ENCODE results near the gene CIDEB. TPM values are rescaled to one million over a fixed set of nuclear protein-coding genes. Genes with fewer than 3 reads are reported as not detected.

The CIDEB gene
- total and polyA plus RNA-seq, 2 of the 13 experiments (the other 11 are each of a cell fraction or from before 2014, with no cell fraction given): 35.8 to 110 TPM

- TF ChIP-seq ZNF770 (CRISPR knock-in tag; IDR thresholded peaks at IDR 0.05) (no peak), ZNF556 (CRISPR knock-in tag; IDR thresholded peaks at IDR 0.05; ENCODE audit: borderline replicate concordance) (no peak), ZNF138 (CRISPR knock-in tag; IDR thresholded peaks at IDR 0.05; ENCODE audit: low read depth) (no peak), ZGPAT (CRISPR knock-in tag; IDR thresholded peaks at IDR 0.05) (no peak), ZNF850 (CRISPR knock-in tag; conservative IDR thresholded peaks at IDR 0.05) (no peak), KDM6A (CRISPR knock-in tag; IDR thresholded peaks at IDR 0.05; ENCODE audit: low read depth) (no peak), PLSCR1 (CRISPR knock-in tag; IDR thresholded peaks at IDR 0.05; ENCODE audit: borderline replicate concordance) (no peak), MAFG (CRISPR knock-in tag; IDR thresholded peaks at IDR 0.05) (no peak), MAFK (conservative IDR thresholded peaks at IDR 0.05 in 1 of 2, IDR thresholded peaks at IDR 0.05 in 1 of 2; ENCODE audit: low read length in 2 of 2) (peak; percentile 34 to 35; a peak in 2 of 4 replicates), ZNF335 (CRISPR knock-in tag; IDR thresholded peaks at IDR 0.05) (no peak), TBL1XR1 (IDR thresholded peaks at IDR 0.05; ENCODE audit: borderline replicate concordance, low read length, partially characterized antibody) (no peak), ESRRA (CRISPR knock-in tag; IDR thresholded peaks at IDR 0.05; ENCODE audit: low read depth) (no peak), PAF1 (CRISPR knock-in tag; IDR thresholded peaks at IDR 0.05) (no peak), ZNF800 (CRISPR knock-in tag; IDR thresholded peaks at IDR 0.05) (peak; percentile 79; the same call in 1 of the 2 replicates), GATAD2A (CRISPR knock-in tag; IDR thresholded peaks at IDR 0.05) (no peak), PHF21A (CRISPR knock-in tag; IDR thresholded peaks at IDR 0.05) (no peak), TCF7L2 (IDR thresholded peaks at IDR 0.05; ENCODE audit: low read depth, low read length) (no peak), ETS1 (CRISPR knock-in tag; IDR thresholded peaks at IDR 0.05) (no peak), NAIF1 (CRISPR knock-in tag; IDR thresholded peaks at IDR 0.05; ENCODE audit: borderline replicate concordance) (0 out of 2 replicates have a peak, but pooled peaks have one; percentile 7), ZBTB42 (CRISPR knock-in tag; IDR thresholded peaks at IDR 0.05) (no peak), FOXA3 (CRISPR knock-in tag; IDR thresholded peaks at IDR 0.05) (no peak), SMARCC2 (IDR thresholded peaks at IDR 0.05) (no peak), ZNF17 (CRISPR knock-in tag; IDR thresholded peaks at IDR 0.05) (peak; percentile 1; the same call in 1 of the 2 replicates), ZNF597 (CRISPR knock-in tag; IDR thresholded peaks at IDR 0.05) (no peak)
These were observed 35.9 kb downstream of the CIDEB start (continued) for GRCh38 chr14:24271834-24272263.

Data from HepG2 (cell line).